ENCODE results near the gene SETD5.

The SETD5 gene

GRCh38 chr3:9507586-9508578 lies 110.5 kb downstream of the SETD5 start:
- DNase-seq = no peak

- no peak for DNase-seq
These were observed 111.4 kb downstream of the SETD5 start for GRCh38 chr3:9508781-9509180.

- DNase-seq = no peak
These were observed 115.1 kb downstream of the SETD5 start for GRCh38 chr3:9512456-9513045.

- no peak for DNase-seq
These were observed 116.9 kb downstream of the SETD5 start for GRCh38 chr3:9514306-9514705.

- DNase-seq = no peak
These were observed 117.5 kb downstream of the SETD5 start for GRCh38 chr3:9514956-9515355.

GRCh38 chr3:9525078-9525477 lies 127.7 kb downstream of the SETD5 start:
- DNase-seq = no peak

All from nucleus accumbens (tissue), 56 donors.